ENCODE results near the gene LRRC8B.
"Not testable (repeated sequence)": the region's sequence is repeated elsewhere in the genome, so short reads cannot be mapped to it uniquely, and the experiment has no call there.

LRRC8B gene

DNA sequence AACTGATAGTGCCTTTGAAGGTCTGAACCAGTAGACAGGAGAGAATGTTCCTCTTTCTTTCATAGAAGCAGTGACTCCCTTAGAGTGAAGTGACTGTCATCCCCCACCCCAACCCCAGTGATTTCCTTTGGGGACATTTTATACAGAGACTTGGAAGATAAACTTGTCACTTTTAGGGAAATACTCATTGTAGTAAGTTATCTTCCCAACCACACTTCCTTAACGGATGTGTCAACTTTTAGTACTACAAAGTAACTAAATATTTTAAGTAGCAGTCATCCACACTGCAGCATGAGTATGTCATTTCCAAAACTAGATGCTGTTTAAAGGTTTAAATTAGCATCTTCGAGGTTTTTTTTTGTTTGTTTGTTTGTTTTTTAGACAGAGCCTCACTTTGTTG, 13.7 kb downstream of the LRRC8B start:
- TF ChIP-seq, protein P1, sequence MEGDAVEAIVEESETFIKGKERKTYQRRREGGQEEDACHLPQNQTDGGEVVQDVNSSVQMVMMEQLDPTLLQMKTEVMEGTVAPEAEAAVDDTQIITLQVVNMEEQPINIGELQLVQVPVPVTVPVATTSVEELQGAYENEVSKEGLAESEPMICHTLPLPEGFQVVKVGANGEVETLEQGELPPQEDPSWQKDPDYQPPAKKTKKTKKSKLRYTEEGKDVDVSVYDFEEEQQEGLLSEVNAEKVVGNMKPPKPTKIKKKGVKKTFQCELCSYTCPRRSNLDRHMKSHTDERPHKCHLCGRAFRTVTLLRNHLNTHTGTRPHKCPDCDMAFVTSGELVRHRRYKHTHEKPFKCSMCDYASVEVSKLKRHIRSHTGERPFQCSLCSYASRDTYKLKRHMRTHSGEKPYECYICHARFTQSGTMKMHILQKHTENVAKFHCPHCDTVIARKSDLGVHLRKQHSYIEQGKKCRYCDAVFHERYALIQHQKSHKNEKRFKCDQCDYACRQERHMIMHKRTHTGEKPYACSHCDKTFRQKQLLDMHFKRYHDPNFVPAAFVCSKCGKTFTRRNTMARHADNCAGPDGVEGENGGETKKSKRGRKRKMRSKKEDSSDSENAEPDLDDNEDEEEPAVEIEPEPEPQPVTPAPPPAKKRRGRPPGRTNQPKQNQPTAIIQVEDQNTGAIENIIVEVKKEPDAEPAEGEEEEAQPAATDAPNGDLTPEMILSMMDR (IDR thresholded peaks at IDR 0.05; ENCODE audit: borderline replicate concordance, control extremely low read depth, extremely low read depth, insufficient read depth, missing control alignments): no peak
- in situ Hi-C loops (cut with MboI; ENCODE audit: low sequenced_read_pairs, unreplicated experiment): no loop called here
- DNase-seq (ENCODE audit: low spot score): no peak

GRCh38 chr1:89539128-89539527, 14.5 kb downstream of the LRRC8B start:
- no peak for DNase-seq (ENCODE audit: low spot score)
- in situ Hi-C loops (cut with MboI; ENCODE audit: low sequenced_read_pairs, unreplicated experiment): no loop called here
- TF ChIP-seq, protein P1 (IDR thresholded peaks at IDR 0.05; ENCODE audit: borderline replicate concordance, control extremely low read depth, extremely low read depth, insufficient read depth, missing control alignments): no peak

- TF ChIP-seq, protein P1 (IDR thresholded peaks at IDR 0.05; ENCODE audit: borderline replicate concordance, control extremely low read depth, extremely low read depth, insufficient read depth, missing control alignments): no peak
Measured at GRCh38 chr1:89540406-89540970, 15.9 kb downstream of the LRRC8B start.

DNA sequence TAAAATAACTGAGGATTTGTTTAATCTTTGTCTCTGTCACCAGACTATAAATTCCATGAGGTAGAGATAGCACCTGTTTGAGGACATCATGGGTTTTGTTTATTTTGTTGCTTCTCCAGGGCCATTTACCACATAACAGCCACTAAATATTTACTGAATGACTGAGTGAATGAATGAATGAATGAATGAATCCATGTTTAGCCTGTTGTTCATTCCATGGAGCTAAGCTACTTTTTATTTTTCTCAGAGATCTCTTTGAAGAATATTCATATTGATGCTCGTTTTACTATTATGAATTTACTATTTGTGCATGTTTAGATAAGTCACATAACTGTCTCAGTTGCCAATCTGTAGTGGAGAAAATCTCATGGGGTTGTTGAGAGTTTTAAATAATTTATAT, 17.7 kb downstream of the LRRC8B start:
- no peak for DNase-seq (ENCODE audit: low spot score)
- TF ChIP-seq, protein P1 (IDR thresholded peaks at IDR 0.05; ENCODE audit: borderline replicate concordance, control extremely low read depth, extremely low read depth, insufficient read depth, missing control alignments): no peak
- in situ Hi-C loops (cut with MboI; ENCODE audit: low sequenced_read_pairs, unreplicated experiment): no loop called here

More at GRCh38 chr1:89540406-89540970, 15.9 kb downstream of the LRRC8B start:
- no peak for DNase-seq (ENCODE audit: low spot score)
- in situ Hi-C loops (cut with MboI; ENCODE audit: low sequenced_read_pairs, unreplicated experiment): no loop called here

- in situ Hi-C loops (cut with MboI; ENCODE audit: low sequenced_read_pairs, unreplicated experiment): not testable (repeated sequence)
Measured at GRCh38 chr1:89543632-89544031, 19.0 kb downstream of the LRRC8B start.

GRCh38 chr1:89545264-89546038, 20.8 kb downstream of the LRRC8B start:
- in situ Hi-C loops (cut with MboI; ENCODE audit: low sequenced_read_pairs, unreplicated experiment): no loop called here
- no peak for DNase-seq (ENCODE audit: low spot score)
- TF ChIP-seq, protein P1 (IDR thresholded peaks at IDR 0.05; ENCODE audit: borderline replicate concordance, control extremely low read depth, extremely low read depth, insufficient read depth, missing control alignments): no peak

More at GRCh38 chr1:89543632-89544031, 19.0 kb downstream of the LRRC8B start:
- DNase-seq (ENCODE audit: low spot score): not testable (repeated sequence)
